IPS DF 19.7 (cell line): ENCODE results near the gene MUC5B.
"Not testable (repeated sequence)": the region's sequence is repeated elsewhere in the genome, so short reads cannot be mapped to it uniquely, and the experiment has no call there.

Experiments
- DNase-seq: peaks from one replicate; pipeline ENCODE4 v3.0.0-alpha.2; 2013; ENCODE audit warnings: low read depth, low spot score

Gene MUC5B

DNA sequence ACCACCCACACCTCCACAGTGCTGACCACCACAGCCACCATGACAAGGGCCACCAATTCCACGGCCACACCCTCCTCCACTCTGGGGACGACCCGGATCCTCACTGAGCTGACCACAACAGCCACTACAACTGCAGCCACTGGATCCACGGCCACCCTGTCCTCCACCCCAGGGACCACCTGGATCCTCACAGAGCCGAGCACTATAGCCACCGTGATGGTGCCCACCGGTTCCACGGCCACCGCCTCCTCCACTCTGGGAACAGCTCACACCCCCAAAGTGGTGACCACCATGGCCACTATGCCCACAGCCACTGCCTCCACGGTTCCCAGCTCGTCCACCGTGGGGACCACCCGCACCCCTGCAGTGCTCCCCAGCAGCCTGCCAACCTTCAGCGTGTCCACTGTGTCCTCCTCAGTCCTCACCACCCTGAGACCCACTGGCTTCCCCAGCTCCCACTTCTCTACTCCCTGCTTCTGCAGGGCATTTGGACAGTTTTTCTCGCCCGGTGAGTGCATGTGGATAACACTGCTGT, 28.4 kb downstream of the MUC5B start:
- DNase-seq, result no peak

DNA sequence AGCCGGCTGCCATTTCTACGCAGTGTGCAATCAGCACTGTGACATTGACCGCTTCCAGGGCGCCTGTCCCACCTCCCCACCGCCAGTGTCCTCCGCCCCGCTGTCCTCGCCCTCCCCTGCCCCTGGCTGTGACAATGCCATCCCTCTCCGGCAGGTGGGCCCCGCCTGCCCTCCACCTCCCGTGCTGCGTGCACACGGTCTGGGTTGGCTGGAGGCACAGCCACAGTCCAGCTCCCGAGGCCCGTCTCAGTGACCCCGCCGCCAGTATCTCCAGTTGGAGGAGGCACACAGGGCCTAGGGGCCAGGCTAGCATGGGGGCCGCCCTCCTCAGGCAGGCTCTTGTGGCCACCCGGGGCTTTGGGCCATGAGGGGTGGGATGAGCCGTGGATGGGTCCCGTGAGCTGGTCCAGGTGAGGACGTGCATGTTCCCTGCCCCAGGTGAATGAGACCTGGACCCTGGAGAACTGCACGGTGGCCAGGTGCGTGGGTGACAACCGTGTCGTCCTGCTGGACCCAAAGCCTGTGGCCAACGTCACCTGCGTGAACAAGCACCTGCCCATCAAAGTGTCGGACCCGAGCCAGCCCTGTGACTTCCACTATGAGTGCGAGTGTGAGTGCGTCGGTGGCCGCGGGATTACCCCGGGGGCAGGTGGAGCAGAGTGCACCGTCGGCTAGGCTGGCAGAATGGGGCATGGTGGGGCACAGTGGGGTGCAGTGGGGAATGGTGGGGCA, 29.7 kb downstream of the MUC5B start:
- no peak for DNase-seq

DNA sequence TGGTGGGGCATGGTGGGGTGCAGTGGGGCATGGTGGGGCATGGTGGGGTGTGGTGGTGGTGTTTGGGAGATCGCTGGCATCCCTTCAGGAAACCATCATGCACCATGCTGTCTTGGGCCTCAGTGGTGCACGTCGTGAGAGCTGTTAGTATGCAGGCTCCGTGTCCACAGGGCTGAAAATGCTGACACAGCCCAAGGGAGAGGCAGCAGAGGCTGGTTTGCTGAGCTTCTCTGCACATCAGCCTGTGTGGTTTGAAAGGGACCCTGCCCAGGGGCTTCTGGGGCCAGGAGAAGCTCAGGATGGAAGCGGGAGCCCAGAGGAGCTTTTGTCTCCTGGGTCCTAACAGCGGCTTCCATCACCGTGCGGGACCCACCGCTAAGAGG, 30.2 kb downstream of the MUC5B start:
- DNase-seq, result no peak

DNA sequence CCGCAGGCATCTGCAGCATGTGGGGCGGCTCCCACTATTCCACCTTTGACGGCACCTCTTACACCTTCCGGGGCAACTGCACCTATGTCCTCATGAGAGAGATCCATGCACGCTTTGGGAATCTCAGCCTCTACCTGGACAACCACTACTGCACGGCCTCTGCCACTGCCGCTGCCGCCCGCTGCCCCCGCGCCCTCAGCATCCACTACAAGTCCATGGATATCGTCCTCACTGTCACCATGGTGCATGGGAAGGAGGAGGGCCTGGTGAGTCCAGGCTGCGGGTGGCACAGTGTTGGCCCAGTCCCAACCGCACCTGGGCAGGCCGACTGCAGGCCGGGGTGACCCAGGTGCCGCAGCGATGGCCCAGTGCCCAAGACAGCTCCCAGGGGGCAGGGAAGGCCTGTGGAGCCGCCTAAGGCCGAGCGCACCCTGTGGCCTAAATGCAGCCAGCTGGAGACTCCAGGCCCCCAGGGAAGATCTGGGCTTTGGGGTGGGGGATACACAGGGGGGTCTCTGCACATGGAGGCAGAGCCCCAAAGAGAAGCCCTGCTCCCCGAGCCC, 31.3 kb downstream of the MUC5B start:
- no peak for DNase-seq

DNA sequence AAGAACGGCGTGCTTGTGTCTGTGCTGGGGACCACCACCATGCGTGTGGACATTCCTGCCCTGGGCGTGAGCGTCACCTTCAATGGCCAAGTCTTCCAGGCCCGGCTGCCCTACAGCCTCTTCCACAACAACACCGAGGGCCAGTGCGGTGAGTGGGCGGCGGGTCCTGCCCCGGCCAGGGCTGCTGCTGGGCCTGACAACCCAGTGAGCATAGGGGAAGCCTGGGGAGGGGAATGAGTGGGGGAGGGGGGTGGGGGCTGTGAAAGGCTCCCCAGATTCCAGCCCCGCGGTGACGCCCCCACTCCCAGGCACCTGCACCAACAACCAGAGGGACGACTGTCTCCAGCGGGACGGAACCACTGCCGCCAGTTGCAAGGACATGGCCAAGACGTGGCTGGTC, 31.9 kb downstream of the MUC5B start:
- DNase-seq, result no peak

DNA sequence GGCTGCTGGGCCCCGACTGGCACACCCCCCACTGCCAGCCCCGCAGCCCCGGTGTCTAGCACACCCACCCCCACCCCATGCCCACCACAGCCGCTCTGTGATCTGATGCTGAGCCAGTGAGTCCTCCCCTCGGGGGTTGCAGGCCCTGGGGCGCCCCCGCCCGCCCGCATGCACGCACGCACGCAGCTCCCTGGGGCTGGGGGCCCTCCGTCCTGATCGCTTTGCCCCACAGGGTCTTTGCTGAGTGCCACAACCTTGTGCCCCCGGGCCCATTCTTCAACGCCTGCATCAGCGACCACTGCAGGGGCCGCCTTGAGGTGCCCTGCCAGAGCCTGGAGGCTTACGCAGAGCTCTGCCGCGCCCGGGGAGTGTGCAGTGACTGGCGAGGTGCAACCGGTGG, 32.3 kb downstream of the MUC5B start:
- DNase-seq, result no peak

DNA sequence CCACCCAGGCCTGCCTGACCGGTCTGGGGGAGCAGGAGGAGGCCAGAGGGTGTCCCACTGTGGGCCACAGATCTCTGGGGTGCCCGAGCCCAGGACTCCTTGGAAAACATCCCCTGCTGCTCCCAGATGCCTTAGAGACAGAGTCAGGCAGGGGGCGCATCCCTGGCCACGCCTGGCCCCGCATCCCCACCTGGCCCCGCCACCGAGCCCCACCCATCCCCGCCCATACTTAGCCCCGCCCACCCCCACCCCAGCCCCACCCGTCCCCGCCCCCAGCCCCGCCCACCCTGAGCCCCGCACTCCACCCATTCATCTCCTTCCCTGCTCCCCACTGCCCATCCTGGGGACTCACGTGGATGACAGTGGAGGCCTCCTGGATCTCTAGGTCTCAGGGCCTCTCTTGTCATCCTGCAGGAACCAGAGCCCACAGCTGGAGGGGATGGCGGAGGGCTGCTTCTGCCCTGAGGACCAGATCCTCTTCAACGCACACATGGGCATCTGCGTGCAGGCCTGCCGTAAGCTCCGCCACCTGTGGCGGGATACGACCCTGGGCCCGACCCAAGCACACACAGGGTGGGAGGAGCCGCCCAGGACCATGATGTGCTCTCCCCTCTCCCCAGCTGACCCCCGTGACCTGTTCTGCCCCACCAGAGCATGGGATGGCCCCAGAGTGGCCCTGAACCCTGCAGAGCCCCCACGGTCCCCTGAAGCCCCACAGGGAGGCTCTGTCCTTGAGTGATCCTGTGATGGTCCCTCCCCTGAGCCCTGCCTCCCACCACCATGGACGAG, 33.6 kb downstream of the MUC5B start:
- DNase-seq, result no peak

DNA sequence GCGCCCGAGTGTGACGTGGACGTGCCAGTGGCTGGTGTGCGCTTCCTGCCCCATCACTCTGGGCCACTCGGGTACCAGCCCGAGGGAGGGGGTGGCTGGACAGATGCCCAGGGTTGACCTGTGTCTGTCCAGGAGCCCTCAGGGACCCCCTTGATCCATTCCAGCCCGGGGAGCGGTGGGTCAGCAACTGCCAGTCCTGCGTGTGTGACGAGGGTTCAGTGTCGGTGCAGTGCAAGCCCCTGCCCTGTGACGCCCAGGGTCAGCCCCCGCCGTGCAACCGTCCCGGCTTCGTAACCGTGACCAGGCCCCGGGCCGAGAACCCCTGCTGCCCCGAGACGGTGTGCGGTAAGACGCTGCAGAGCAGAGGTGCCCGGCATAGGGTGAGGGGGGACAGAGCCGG, 34.5 kb downstream of the MUC5B start:
- DNase-seq, result no peak

DNA sequence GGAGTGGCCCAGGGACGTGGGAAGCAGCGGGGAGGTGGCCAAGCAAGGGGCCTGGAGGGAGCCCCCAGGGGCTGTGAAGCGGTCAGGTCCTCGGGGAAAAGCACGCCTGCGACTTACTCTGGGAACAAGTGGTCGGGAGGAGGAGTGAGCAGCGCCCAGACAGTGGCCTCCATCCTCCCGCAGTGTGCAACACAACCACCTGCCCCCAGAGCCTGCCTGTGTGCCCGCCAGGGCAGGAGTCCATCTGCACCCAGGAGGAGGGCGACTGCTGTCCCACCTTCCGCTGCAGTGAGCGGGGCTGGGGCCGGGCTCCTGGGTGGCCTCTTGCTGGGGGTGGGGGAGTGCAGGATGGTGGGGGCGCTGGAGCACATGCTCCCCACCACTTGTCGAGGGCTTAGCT, 35.0 kb downstream of the MUC5B start:
- DNase-seq, result no peak

DNA sequence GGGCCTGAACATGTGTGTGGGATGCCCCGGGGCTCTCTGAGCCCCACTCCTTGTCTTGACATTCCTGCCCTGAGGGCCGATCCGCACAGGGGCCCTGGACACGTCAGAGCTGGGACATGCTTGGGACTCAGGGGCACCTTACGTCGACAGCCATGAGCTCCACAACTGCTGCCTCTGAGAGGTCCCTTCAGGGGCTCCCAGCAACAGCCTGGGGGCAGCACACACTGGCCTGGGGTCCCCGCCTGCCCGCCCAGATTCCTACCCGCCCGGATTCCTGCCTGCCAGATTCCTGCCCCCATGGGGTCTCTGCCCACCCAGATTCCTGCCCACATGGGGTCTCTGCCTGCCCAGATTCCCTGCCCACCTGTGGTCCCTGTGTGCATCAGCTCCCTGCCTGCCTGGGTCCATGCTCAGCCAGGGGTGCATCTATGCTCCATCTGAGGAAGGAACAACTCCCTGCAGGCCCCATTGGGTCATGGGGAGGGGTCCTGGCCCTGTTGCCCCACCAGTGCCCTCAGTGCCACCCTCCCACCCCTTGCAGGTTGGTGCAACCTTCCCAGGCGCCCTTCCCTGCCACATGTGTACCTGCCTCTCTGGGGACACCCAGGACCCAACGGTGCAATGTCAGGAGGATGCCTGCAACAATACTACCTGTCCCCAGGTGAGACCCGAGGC, 35.7 kb downstream of the MUC5B start:
- no peak for DNase-seq

DNA sequence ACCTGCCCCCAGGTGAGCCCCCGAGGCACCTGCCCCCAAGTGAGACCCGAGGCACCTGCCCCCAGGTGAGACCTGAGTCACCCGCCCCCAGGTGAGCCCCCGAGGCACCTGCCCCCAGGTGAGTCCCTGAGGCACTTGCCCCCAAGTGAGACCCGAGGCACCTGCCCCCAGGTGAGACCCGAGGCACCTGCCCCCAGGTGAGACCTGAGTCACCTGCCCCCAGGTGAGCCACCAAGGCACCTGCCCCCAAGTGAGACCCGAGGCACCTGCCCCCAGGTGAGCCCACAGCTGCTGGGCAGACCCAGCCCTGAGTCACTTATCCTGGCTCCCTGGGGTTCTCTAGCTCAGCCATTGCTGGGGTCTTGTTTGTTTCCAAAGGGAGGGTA, 36.2 kb downstream of the MUC5B start:
- DNase-seq, result no peak

DNA sequence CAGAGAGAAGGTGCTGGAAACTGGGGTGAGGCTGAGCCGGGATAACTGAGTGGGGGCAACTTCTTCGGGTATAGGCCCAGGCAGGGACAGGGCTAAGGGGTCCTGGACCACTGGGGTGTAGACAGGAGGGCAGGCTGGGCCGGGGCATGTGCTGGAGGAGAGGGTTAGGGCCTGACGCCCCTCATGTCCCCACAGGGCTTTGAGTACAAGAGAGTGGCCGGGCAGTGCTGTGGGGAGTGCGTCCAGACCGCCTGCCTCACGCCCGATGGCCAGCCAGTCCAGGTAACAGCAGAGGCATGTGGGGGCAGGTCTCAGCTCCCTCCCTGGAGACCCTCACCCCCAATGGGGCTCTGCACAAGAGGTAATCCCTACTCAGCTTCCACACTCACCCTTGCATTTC, 36.7 kb downstream of the MUC5B start:
- DNase-seq, result no peak

DNA sequence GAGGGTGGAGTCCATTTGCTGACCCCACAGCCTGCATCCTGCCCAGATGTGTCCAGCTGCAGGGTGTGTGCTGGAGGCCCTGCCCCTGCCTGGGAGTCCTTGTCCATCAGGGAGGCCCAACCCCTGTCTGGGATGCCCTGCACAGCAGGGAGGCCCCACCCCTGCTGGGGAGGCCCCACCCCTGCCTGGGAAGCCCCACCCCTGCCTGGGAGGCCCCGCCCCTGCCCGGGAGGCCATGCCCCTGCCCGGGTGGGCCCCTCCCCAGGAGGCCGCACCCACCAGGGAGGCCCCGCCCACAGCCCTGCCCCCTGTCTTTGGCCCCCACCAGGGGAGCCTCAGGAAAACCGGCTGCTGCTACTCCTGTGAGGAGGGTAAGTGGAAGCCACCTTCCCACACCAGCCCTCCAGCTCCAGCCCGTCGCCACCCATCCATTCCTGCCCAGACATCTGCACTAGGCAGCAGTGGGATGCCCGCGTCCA, 37.2 kb downstream of the MUC5B start:
- DNase-seq, result no peak

DNA sequence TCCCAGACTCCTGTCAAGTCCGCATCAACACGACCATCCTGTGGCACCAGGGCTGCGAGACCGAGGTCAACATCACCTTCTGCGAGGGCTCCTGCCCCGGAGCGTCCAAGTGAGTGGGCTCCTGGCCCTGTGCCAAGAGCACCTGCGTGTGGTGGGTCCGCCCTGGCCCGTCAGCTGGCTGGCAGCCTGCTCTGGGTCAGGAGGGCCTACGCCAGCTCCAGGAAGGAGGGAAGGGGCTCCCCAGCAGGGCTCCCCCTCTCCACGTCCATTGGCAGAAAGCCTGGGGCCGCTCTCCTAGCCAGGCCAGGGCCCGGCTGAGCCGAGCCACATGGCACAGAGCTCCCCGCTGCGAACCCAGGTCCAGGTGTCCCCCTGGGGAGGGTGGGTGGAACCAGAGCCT, 37.8 kb downstream of the MUC5B start:
- DNase-seq, result no peak

DNA sequence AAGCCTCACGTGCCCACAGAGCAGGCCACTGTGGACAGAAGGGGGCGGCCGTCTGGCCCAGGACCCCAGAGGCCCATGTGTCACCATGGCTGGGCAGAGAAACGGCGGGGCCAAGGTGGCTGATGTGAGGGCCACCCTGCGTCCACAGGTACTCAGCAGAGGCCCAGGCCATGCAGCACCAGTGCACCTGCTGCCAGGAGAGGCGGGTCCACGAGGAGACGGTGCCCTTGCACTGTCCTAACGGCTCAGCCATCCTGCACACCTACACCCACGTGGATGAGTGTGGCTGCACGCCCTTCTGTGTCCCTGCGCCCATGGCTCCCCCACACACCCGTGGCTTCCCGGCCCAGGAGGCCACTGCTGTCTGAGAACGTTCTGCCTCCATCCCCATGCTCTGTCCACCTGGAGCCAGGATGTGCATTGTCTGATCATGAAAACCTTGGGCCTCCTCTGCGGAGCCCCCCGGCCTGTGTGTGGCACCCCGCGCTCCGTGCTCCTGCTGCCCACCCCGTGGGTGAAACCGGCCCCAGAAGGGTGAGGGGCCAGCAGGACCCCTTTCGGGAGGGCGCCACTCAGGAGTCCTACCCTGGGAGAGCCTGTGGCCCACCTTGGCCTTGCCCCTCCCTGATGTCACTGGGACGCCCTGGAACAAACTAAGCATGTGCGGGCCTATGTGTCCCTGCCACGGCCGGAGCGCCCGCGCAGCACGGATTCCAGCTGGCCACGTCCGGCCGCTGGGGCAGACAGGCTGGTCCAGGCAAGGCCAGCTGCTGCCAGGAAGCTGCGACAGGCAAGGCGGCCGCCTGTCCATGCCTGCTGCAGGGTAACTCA, 38.6 kb downstream of the MUC5B start:
- DNase-seq, result no peak

DNA sequence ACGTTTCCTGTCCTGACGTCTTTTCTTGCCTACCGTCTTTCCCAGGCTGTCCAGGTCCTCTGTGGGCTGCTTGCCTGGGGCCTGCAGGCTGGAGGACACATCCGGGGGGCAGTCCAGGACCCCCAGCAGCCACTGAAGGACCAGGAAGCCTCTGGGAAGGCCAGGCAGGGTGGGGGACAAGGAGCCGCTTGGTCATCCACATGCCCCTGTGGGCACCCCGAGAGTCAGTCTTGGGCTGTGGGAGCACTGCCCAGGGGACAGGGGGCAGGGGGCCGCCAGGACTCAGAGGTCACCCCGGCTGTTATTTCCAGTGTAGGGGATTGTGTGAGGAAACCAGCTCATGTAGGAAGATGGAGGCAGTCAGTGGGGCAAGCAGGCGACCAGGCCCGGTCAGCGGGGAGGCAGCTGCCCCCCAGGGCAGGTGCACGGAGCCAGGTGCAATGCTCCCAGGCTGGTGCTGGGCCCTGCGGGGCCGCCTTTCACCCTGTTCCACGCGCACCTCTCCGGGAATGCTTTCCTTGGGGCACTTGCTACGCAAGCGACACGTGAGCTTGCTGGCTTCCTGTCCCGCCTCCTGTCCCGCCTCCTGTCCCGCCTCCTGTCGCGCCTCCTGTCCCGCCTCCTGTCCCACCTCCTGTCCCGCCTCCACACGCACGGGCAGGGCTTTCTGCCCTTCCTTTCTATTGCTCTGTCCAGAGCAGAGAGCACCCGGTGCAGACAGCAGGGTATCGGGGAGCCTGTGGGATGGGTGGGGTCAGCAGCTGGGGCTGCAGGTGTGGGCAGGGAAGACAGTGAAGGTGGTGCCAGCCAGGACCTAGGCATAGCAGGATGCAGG, 39.5 kb downstream of the MUC5B start:
- DNase-seq, result no peak

DNA sequence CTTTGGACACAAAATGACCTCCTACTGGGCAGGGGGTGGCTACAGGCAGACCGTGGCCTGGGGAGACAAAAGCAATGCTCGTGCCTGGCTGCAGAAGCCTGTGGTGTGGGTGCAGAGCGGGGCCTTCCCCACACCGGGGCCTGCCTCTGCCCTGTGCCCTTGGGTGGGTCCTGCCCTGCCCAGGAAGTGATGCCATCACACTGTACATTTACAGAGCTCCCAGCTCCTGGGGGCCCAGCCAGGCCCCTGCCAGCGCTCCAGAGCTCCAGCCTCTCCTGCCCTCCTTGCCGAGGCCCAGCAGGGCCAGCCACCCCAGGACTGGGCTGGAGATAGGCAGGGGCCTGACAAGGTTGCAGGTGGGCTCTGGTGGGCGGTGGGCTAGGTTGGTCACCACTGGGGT, 40.1 kb downstream of the MUC5B start:
- DNase-seq, result no peak

DNA sequence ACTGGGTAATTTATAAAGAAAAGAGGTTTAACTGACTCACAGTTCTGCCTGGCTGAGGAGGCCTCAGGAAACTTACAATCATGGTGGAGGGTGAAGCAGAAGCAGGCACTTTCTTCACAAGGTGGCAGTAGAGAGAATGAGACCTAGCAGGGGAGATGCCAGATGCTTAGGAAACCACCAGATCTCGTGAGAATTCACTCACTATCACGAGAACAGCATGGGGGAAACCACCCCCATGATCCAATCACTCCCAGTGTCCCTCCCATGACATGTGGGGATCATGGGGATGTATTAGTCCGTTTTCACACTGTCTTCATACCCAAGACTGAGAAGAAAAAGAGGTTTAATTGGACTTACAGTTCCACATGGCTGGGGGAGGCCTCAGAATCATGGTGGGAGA, 41.6 kb downstream of the MUC5B start:
- DNase-seq, result peak; percentile 52

DNA sequence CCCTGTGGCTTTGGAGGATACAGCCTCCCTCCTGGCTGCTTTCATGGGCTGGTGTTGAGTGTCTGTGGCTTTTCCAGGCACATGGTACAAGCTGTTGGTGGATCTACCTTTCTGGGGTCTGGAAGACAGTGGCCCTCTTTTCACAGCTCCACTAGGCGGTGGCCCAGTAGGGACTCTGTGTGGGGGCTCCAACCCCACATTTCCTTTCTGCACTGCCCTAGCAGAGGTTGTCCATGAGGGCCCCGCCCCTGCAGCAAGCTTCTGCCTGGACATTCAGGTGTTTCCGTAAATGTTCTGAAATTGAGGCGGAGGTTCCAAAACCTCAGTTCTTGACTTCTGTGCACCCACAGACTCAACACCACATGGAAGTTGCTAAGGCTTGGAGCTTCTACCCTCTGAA, 42.6 kb downstream of the MUC5B start:
- DNase-seq, result not testable (repeated sequence)

DNA sequence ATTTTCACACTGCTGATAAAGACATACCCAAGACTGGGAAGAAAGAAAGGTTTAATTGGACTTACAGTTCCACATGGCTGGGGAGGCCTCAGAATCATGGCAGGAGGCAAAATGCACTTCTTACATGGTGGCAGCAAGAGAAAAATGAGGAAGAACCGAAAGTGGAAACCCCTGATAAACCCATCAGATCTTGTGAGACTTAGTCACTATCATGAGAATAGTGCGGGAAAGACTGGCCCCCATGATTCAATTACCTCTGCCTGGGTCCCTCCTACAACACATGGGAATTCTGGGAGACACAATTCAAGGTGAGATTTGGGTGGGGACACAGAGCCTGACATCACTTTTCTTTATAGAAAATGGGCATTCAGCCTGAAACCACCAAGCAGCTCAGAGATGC, 44.1 kb downstream of the MUC5B start:
- not testable (repeated sequence) for DNase-seq
